Liver (tissue), 9 donors: ENCODE measurements around the gene RAPGEF4. TPM values are rescaled to one million over a fixed set of nuclear protein-coding genes. Genes with fewer than 3 reads are reported as not detected.

ENCODE experiments used
- DNase-seq: peaks from one replicate; pipeline ENCODE4 v3.0.0-alpha.2; 2017; ENCODE audit warnings: low spot score
- H3K27ac ChIP-seq, 2 donors: one replicate each; pipeline ENCODE4 v1.7.0; 2013; ENCODE audit warnings: inconsistent platforms in 2 of 2, low read length in 2 of 2, control low read depth in 1 of 2, low read depth in 1 of 2, mild to moderate bottlenecking in 1 of 2
- H3K27me3 ChIP-seq, 4 donors: one replicate each; pipeline versions ENCODE4 v1.6.1 to v1.7.0; 2013; ENCODE audit warnings: low read length in 3 of 4, inconsistent platforms in 1 of 4, mild to moderate bottlenecking in 1 of 4, moderate library complexity in 1 of 4; ENCODE audit not compliant: control insufficient read depth in 4 of 4, insufficient read depth in 4 of 4
- H3K36me3 ChIP-seq, 4 donors: one replicate each; pipeline versions ENCODE4 v1.6.1 to v1.7.0; 2013; ENCODE audit warnings: low read length in 3 of 4, mild to moderate bottlenecking in 3 of 4, low read depth in 1 of 4, moderate library complexity in 1 of 4; ENCODE audit not compliant: control insufficient read depth in 4 of 4, insufficient read depth in 3 of 4
- H3K4me1 ChIP-seq, 4 donors: one replicate each; pipeline versions ENCODE4 v1.6.1 to v1.7.0; 2013; ENCODE audit warnings: low read length in 3 of 4, mild to moderate bottlenecking in 3 of 4, moderate library complexity in 1 of 4; ENCODE audit not compliant: control insufficient read depth in 4 of 4, insufficient read depth in 4 of 4
- H3K4me3 ChIP-seq, 3 donors: one replicate each; pipeline versions ENCODE4 v1.6.1 to v1.7.0; 2013; ENCODE audit warnings: low read length in 3 of 3, control low read depth in 1 of 3, low read depth in 1 of 3, mild to moderate bottlenecking in 1 of 3
- H3K9ac ChIP-seq, 2 donors: one replicate each; pipeline ENCODE4 v1.7.0; 2013; ENCODE audit warnings: low read length in 2 of 2, mild to moderate bottlenecking in 2 of 2, moderate library complexity in 2 of 2, control low read depth in 1 of 2, low read depth in 1 of 2
- H3K9me3 ChIP-seq, 4 donors: one replicate each; pipeline versions ENCODE4 v1.6.1 to v1.7.0; 2013; ENCODE audit warnings: low read length in 3 of 4; ENCODE audit not compliant: control insufficient read depth in 4 of 4
- ATF3 ChIP-seq: IDR thresholded peaks from 2 replicates; pipeline ENCODE4 v1.6.1; 2016; ENCODE audit warnings: antibody characterized with exemption
- CTCF ChIP-seq: fragments of 150-350 bp; IDR thresholded peaks from 2 replicates; pipeline ENCODE4 v1.5.1; 2017; ENCODE audit warnings: improper control_type of control experiment, low read depth, low read length; ENCODE audit not compliant: missing input control
- HNF4A ChIP-seq, 2 donors: conservative IDR thresholded peaks; 2 replicates each; pipeline ENCODE4 v1.6.1; 2016; ENCODE audit warnings: antibody characterized with exemption in 2 of 2, mild to moderate bottlenecking in 2 of 2
- HNF4G ChIP-seq: IDR thresholded peaks from 2 replicates; pipeline ENCODE4 v1.6.1; 2016; ENCODE audit warnings: antibody characterized with exemption
- JUND ChIP-seq, 2 donors: IDR thresholded peaks; 2 replicates each; pipeline ENCODE4 v1.6.1; 2016; ENCODE audit warnings: antibody characterized with exemption in 2 of 2
- MAX ChIP-seq: IDR thresholded peaks from 2 replicates; pipeline ENCODE4 v1.6.1; 2016; ENCODE audit warnings: antibody characterized with exemption
- NR2F2 ChIP-seq: IDR thresholded peaks from 2 replicates; pipeline ENCODE4 v1.6.1; 2016; ENCODE audit warnings: antibody characterized with exemption
- RAD21 ChIP-seq, 2 donors: IDR thresholded peaks; 2 replicates each; pipeline ENCODE4 v1.6.1; 2016; ENCODE audit warnings: antibody characterized with exemption in 2 of 2, mild to moderate bottlenecking in 2 of 2
- SP1 ChIP-seq: IDR thresholded peaks from 2 replicates; pipeline ENCODE4 v1.6.1; 2018; ENCODE audit warnings: antibody characterized with exemption, mild to moderate bottlenecking
- TAF1 ChIP-seq: conservative IDR thresholded peaks from 2 replicates; pipeline ENCODE4 v1.6.1; 2016; ENCODE audit warnings: antibody characterized with exemption, mild to moderate bottlenecking
- YY1 ChIP-seq: IDR thresholded peaks from 2 replicates; pipeline ENCODE4 v1.6.1; 2016; ENCODE audit warnings: antibody characterized with exemption, mild to moderate bottlenecking
- ZBTB33 ChIP-seq: IDR thresholded peaks from 2 replicates; pipeline ENCODE4 v1.6.1; 2016; ENCODE audit warnings: antibody characterized with exemption
- WGBS: extraction: QIAGEN DNeasy Blood & Tissue Kit; methylation state at CpG from one replicate; pipeline ENCODE4 v1.1.7; 2013; 5-methylcytosine and 5-hydroxymethylcytosine counted together
- polyA plus RNA-seq, 2 donors: library from polyadenylated mRNA; stranded (reverse) in 1 of 2; unstranded in 1 of 2; fragments of 200-250 nt in 1 of 2; fragments of >200 nt in 1 of 2; fragmentation: Nextera tagmentation in 1 of 2; extraction: Ambion mirVana in 1 of 2; gene quantifications; one replicate each; pipeline versions ENCODE4 v1.2.1 to v1.2.3, GENCODE V29; 2013 to 2015
- total RNA-seq, 2 donors: library from RNA; depleted of rRNA; stranded (reverse); fragments of >200 nt; gene quantifications; one replicate each; pipeline ENCODE4 v1.2.3, GENCODE V29; 2014
- donor health status: healthy.
- donor health status: healthy.
- donor health status: healthy.
- donor health status: healthy.
- donor health status: healthy.

Gene RAPGEF4
- total and polyA plus RNA-seq, 4 donors: 1.5 to 18.2 (median 8.3) TPM

GRCh38 chr2:172931256-172931894, 195.7 kb downstream of the RAPGEF4 start:
- no peak for DNase-seq
- H3K27ac ChIP-seq: peak overlapping the region; percentile 52 to 66
- peaks cover 2 to 28% (median 9%) of the 10 kb centered on the region in 4 donors for H3K4me1 ChIP-seq
- TF ChIP-seq ZBTB33: no peak
- TF ChIP-seq CTCF: no peak
- no peak for TF ChIP-seq ATF3
- no peak for TF ChIP-seq RAD21 (IDR thresholded peaks at IDR 0.05)
- no peak for TF ChIP-seq SP1
- TF ChIP-seq JUND (IDR thresholded peaks at IDR 0.05): no peak
- no peak for TF ChIP-seq NR2F2
- TF ChIP-seq TAF1: no peak
- no peak for TF ChIP-seq MAX
- H3K27me3 ChIP-seq: no peaks in the 10 kb centered on the region
- H3K9me3 ChIP-seq: no peaks in the 10 kb centered on the region
- no peaks in the 10 kb centered on the region for H3K36me3 ChIP-seq
- no peak overlapping the region for H3K9ac ChIP-seq
- 50% methylated on average over 7 of the region's 7 CpGs for whole genome bisulfite sequencing
- peak overlapping the region in 1 of 3 donors; percentile 26 for H3K4me3 ChIP-seq

GRCh38 chr2:172931918-172932520, 196.4 kb downstream of the RAPGEF4 start:
- Histone ChIP-seq H3K27ac (no peak overlapping the region), H3K4me3 (peak overlapping the region in 1 of 3 donors; percentile 26), H3K36me3 (no peaks in the 10 kb centered on the region), H3K9me3 (no peaks in the 10 kb centered on the region), H3K27me3 (no peaks in the 10 kb centered on the region), H3K9ac (no peak overlapping the region), H3K4me1 (peaks cover 2 to 28% (median 9%) of the 10 kb centered on the region in 4 donors)
- TF ChIP-seq YY1: no peak
- peak; percentile 78 for TF ChIP-seq CTCF
- no peak for TF ChIP-seq SP1
- no peak for TF ChIP-seq HNF4G
- TF ChIP-seq JUND (IDR thresholded peaks at IDR 0.05): no peak
- peak; percentile 77 to 82 for TF ChIP-seq RAD21 (IDR thresholded peaks at IDR 0.05)
- TF ChIP-seq HNF4A (conservative IDR thresholded peaks at IDR 0.05): no peak
- TF ChIP-seq TAF1: no peak
- peak; percentile 57 for DNase-seq
- WGBS: 1% methylated on average over 8 of the region's 8 CpGs
